Stimulated activated naive CD8-positive, alpha-beta T cell treated with anti-CD3 and anti-CD28 coated beads, Interleukin-15, Interleukin-2, amounts not matched to agents 100 ng/mL and 50 ng/mL, for 24 hours (primary cell): ENCODE measurements around the gene KCNK13.
"Not testable (repeated sequence)": the region's sequence is repeated elsewhere in the genome, so short reads cannot be mapped to it uniquely, and the experiment has no call there.

Source experiments
- H3K27ac Mint-ChIP-seq: one replicate; pipeline ENCODE4 v1.8.0; 2021; ENCODE audit warnings: mild to moderate bottlenecking, mixed read lengths
- H3K27me3 Mint-ChIP-seq: one replicate; pipeline ENCODE4 v1.8.0; 2021; ENCODE audit warnings: mixed read lengths
- H3K36me3 Mint-ChIP-seq: one replicate; pipeline ENCODE4 v1.8.0; 2021; ENCODE audit warnings: low read depth, mixed read lengths
- H3K4me1 Mint-ChIP-seq: one replicate; pipeline ENCODE4 v1.8.0; 2021; ENCODE audit warnings: low read depth, mixed read lengths
- H3K4me3 Mint-ChIP-seq: one replicate; pipeline ENCODE4 v1.8.0; 2021; ENCODE audit warnings: mild to moderate bottlenecking, mixed read lengths
- H3K9me3 Mint-ChIP-seq: one replicate; pipeline ENCODE4 v1.8.0; 2021; ENCODE audit warnings: mixed read lengths

KCNK13 gene

GRCh38 chr14:90050271-90050670 lies 11.5 kb upstream of the KCNK13 start:
- Mint-ChIP-seq H3K36me3 (peaks cover 25% of the 10 kb centered on the region), H3K4me1 (no peaks in the 10 kb centered on the region), H3K27me3 (peaks cover 23% of the 10 kb centered on the region), H3K27ac (no peak overlapping the region), H3K9me3 (no peaks in the 10 kb centered on the region), H3K4me3 (no peak overlapping the region)

- no peaks in the 10 kb centered on the region for H3K4me1 Mint-ChIP-seq
- no peak overlapping the region for H3K27ac Mint-ChIP-seq
- peaks cover 45% of the 10 kb centered on the region for H3K27me3 Mint-ChIP-seq
- H3K36me3 Mint-ChIP-seq = peaks cover under 1% of the 10 kb centered on the region
- no peaks in the 10 kb centered on the region for H3K9me3 Mint-ChIP-seq
- no peak overlapping the region for H3K4me3 Mint-ChIP-seq
Measured at GRCh38 chr14:90053044-90053443, 8.8 kb upstream of the KCNK13 start.

GRCh38 chr14:90054803-90055202 lies 7.0 kb upstream of the KCNK13 start:
- Mint-ChIP-seq H3K27me3 (peaks cover 61% of the 10 kb centered on the region), H3K9me3 (no peaks in the 10 kb centered on the region), H3K4me1 (peaks cover 6% of the 10 kb centered on the region)

GRCh38 chr14:90056826-90057225 lies 5.0 kb upstream of the KCNK13 start:
- H3K36me3 Mint-ChIP-seq = no peaks in the 10 kb centered on the region
- H3K9me3 Mint-ChIP-seq = no peaks in the 10 kb centered on the region
- H3K4me1 Mint-ChIP-seq = peaks cover 6% of the 10 kb centered on the region
- H3K27me3 Mint-ChIP-seq = peaks cover 62% of the 10 kb centered on the region
- no peak overlapping the region for H3K27ac Mint-ChIP-seq
- no peak overlapping the region for H3K4me3 Mint-ChIP-seq

More at GRCh38 chr14:90054803-90055202, 7.0 kb upstream of the KCNK13 start:
- no peaks in the 10 kb centered on the region for H3K36me3 Mint-ChIP-seq
- H3K27ac Mint-ChIP-seq = no peak overlapping the region
- no peak overlapping the region for H3K4me3 Mint-ChIP-seq

GRCh38 chr14:90058876-90059458 lies 2.8 kb upstream of the KCNK13 start:
- Mint-ChIP-seq H3K27ac (no peak overlapping the region), H3K4me3 (peak overlapping the region; percentile 57), H3K36me3 (no peaks in the 10 kb centered on the region), H3K9me3 (no peaks in the 10 kb centered on the region), H3K4me1 (peaks cover 16% of the 10 kb centered on the region), H3K27me3 (peaks cover 75% of the 10 kb centered on the region)

- Mint-ChIP-seq H3K4me3 (peak overlapping the region; percentile 57), H3K27me3 (peaks cover 75% of the 10 kb centered on the region), H3K9me3 (no peaks in the 10 kb centered on the region), H3K36me3 (no peaks in the 10 kb centered on the region), H3K27ac (no peak overlapping the region), H3K4me1 (peaks cover 16% of the 10 kb centered on the region)
Measured at GRCh38 chr14:90060312-90060964, 1.4 kb upstream of the KCNK13 start.

- no peaks in the 10 kb centered on the region for H3K36me3 Mint-ChIP-seq
- H3K4me1 Mint-ChIP-seq = peaks cover 16% of the 10 kb centered on the region
- peak overlapping the region; percentile 57 for H3K4me3 Mint-ChIP-seq
- no peak overlapping the region for H3K27ac Mint-ChIP-seq
- peaks cover 71% of the 10 kb centered on the region for H3K27me3 Mint-ChIP-seq
- H3K9me3 Mint-ChIP-seq = no peaks in the 10 kb centered on the region
Measured at GRCh38 chr14:90060965-90061684, 669 bp upstream of the KCNK13 start.

GRCh38 chr14:90062127-90062794 lies 467 bp downstream of the KCNK13 start:
- H3K27ac Mint-ChIP-seq = no peak overlapping the region
- H3K36me3 Mint-ChIP-seq = no peaks in the 10 kb centered on the region

GRCh38 chr14:90062822-90063539 lies 1.2 kb downstream of the KCNK13 start:
- peak overlapping the region; percentile 70 for H3K4me3 Mint-ChIP-seq
- peaks cover 70% of the 10 kb centered on the region for H3K27me3 Mint-ChIP-seq
- H3K9me3 Mint-ChIP-seq = no peaks in the 10 kb centered on the region
- no peak overlapping the region for H3K27ac Mint-ChIP-seq
- H3K36me3 Mint-ChIP-seq = no peaks in the 10 kb centered on the region
- H3K4me1 Mint-ChIP-seq = peaks cover 16% of the 10 kb centered on the region

More at GRCh38 chr14:90062127-90062794, 467 bp downstream of the KCNK13 start:
- Mint-ChIP-seq H3K27me3 (peaks cover 70% of the 10 kb centered on the region), H3K9me3 (no peaks in the 10 kb centered on the region), H3K4me3 (peak overlapping the region; percentile 70), H3K4me1 (peaks cover 16% of the 10 kb centered on the region)

- H3K27ac Mint-ChIP-seq = no peak overlapping the region
- H3K4me1 Mint-ChIP-seq = no peaks in the 10 kb centered on the region
- no peaks in the 10 kb centered on the region for H3K36me3 Mint-ChIP-seq
- H3K4me3 Mint-ChIP-seq = no peak overlapping the region
- H3K27me3 Mint-ChIP-seq = peaks cover 35% of the 10 kb centered on the region
- H3K9me3 Mint-ChIP-seq = no peaks in the 10 kb centered on the region
Measured at GRCh38 chr14:90072350-90072749, 10.6 kb downstream of the KCNK13 start.

GRCh38 chr14:90079576-90079975 lies 17.8 kb downstream of the KCNK13 start:
- H3K4me1 Mint-ChIP-seq = no peaks in the 10 kb centered on the region
- H3K36me3 Mint-ChIP-seq = no peaks in the 10 kb centered on the region
- no peak overlapping the region for H3K27ac Mint-ChIP-seq
- no peak overlapping the region for H3K4me3 Mint-ChIP-seq
- no peaks in the 10 kb centered on the region for H3K9me3 Mint-ChIP-seq
- peaks cover 50% of the 10 kb centered on the region for H3K27me3 Mint-ChIP-seq

- Mint-ChIP-seq H3K4me1 (no peaks in the 10 kb centered on the region), H3K27ac (no peak overlapping the region), H3K36me3 (no peaks in the 10 kb centered on the region), H3K9me3 (no peaks in the 10 kb centered on the region), H3K4me3 (no peak overlapping the region), H3K27me3 (peaks cover 40% of the 10 kb centered on the region)
Measured at GRCh38 chr14:90087433-90087832, 25.6 kb downstream of the KCNK13 start.

GRCh38 chr14:90088176-90088575 lies 26.4 kb downstream of the KCNK13 start:
- no peaks in the 10 kb centered on the region for H3K4me1 Mint-ChIP-seq
- H3K9me3 Mint-ChIP-seq = no peaks in the 10 kb centered on the region
- H3K27ac Mint-ChIP-seq = no peak overlapping the region
- H3K27me3 Mint-ChIP-seq = peaks cover 38% of the 10 kb centered on the region
- no peaks in the 10 kb centered on the region for H3K36me3 Mint-ChIP-seq
- H3K4me3 Mint-ChIP-seq = no peak overlapping the region

GRCh38 chr14:90089486-90089885 lies 27.7 kb downstream of the KCNK13 start:
- not testable (repeated sequence) for H3K9me3 Mint-ChIP-seq, H3K4me1 Mint-ChIP-seq, H3K36me3 Mint-ChIP-seq, H3K4me3 Mint-ChIP-seq, H3K27ac Mint-ChIP-seq
- H3K27me3 Mint-ChIP-seq = peaks cover 32% of the 10 kb centered on the region
